ENCODE data around the gene TULP1. TPM values are rescaled to one million over a fixed set of nuclear protein-coding genes. Genes with fewer than 3 reads are reported as not detected.

The TULP1 gene
- total and polyA plus RNA-seq, 2 of the 13 experiments (the other 11 are each of a cell fraction or from before 2014, with no cell fraction given): not detected

GRCh38 chr6:35473075-35473849 lies 39.4 kb downstream of the TULP1 start (continued):
- TF ChIP-seq, protein P1, sequence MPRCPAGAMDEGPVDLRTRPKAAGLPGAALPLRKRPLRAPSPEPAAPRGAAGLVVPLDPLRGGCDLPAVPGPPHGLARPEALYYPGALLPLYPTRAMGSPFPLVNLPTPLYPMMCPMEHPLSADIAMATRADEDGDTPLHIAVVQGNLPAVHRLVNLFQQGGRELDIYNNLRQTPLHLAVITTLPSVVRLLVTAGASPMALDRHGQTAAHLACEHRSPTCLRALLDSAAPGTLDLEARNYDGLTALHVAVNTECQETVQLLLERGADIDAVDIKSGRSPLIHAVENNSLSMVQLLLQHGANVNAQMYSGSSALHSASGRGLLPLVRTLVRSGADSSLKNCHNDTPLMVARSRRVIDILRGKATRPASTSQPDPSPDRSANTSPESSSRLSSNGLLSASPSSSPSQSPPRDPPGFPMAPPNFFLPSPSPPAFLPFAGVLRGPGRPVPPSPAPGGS (CRISPR knock-in tag; IDR thresholded peaks at IDR 0.05): no peak
- TF ChIP-seq ELF4 (CRISPR knock-in tag; IDR thresholded peaks at IDR 0.05; ENCODE audit: borderline replicate concordance) (no peak), ZNF530 (CRISPR knock-in tag; IDR thresholded peaks at IDR 0.05; ENCODE audit: low read depth) (no peak), IKZF4 (CRISPR knock-in tag; IDR thresholded peaks at IDR 0.05; ENCODE audit: borderline replicate concordance, low read depth, not compliant biosample characterization) (no peak), ZNF770 (CRISPR knock-in tag; IDR thresholded peaks at IDR 0.05) (peak; percentile 42; the same call in 1 of the 2 replicates), ZC3H4 (CRISPR knock-in tag; IDR thresholded peaks at IDR 0.05; ENCODE audit: borderline replicate concordance) (no peak), DPF2 (CRISPR knock-in tag; IDR thresholded peaks at IDR 0.05; ENCODE audit: borderline replicate concordance, low read depth) (no peak), ZNF574 (CRISPR knock-in tag; IDR thresholded peaks at IDR 0.05) (no peak), EP300 (IDR thresholded peaks at IDR 0.05; ENCODE audit: low read depth in 2 of 2, low read length in 2 of 2) (0 out of 4 replicates have a peak, but pooled peaks of 1 of the 2 experiments have one; percentile 8), EP300 (CRISPR knock-in tag; IDR thresholded peaks at IDR 0.05; ENCODE audit: borderline replicate concordance) (no peak), ZSCAN20 (CRISPR knock-in tag; IDR thresholded peaks at IDR 0.05; ENCODE audit: borderline replicate concordance) (no peak), ZNF33B (CRISPR knock-in tag; IDR thresholded peaks at IDR 0.05) (no peak), CBX5 (CRISPR knock-in tag; IDR thresholded peaks at IDR 0.05; ENCODE audit: borderline replicate concordance) (no peak), ARID5B (CRISPR knock-in tag; IDR thresholded peaks at IDR 0.05) (no peak), TCF12 (IDR thresholded peaks at IDR 0.05) (no peak), TCF12 (CRISPR knock-in tag; IDR thresholded peaks at IDR 0.05) (no peak)
